GM18951 (cell line): ENCODE data around the gene BNC2.

ENCODE experiments used
- POLR2A ChIP-seq: IDR thresholded peaks from 4 replicates; pipeline ENCODE4 v1.6.1; 2011; ENCODE audit warnings: mild to moderate bottlenecking; ENCODE audit not compliant: insufficient read length, insufficient read depth; ENCODE audit errors: extremely low read depth
- in situ Hi-C: fragments of 300-500 bp; cut with MboI; formaldehyde crosslinking; loops from one replicate; pipeline ENCODE4 v1.12.0; 2022; ENCODE audit warnings: low sequenced_read_pairs, mixed read lengths, inconsistent platforms; ENCODE audit not compliant: unreplicated experiment

The BNC2 gene

DNA sequence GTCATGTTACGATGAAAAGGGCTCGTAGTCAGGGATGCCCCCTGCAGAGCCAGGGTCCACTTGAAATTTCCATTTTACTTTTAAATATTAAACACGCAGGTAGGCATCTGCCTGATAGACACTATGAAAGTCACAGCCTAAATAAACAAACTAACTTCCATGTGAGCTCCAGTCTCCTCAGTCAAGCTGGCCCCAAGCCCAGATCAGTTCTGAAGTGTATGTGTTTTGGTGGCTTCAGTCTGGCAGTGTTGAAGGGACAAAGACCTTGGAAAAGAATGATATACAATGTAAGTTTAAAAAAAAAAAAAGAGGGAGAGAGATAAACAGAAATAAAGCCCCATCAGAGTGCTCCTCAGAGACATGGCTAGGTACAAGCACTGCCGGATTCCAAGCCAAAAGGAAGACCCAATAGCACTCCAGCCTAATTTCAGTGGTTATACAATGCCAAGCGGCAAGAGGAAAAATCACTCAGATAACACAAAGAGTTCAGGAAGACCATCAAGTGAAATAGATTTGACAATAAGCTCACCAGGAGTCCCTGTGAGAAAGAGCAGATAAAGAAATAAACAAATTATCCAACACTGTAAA lies 181.0 kb downstream of the BNC2 start:
- no peak for TF ChIP-seq POLR2A
- in situ Hi-C loops = no loop called here

DNA sequence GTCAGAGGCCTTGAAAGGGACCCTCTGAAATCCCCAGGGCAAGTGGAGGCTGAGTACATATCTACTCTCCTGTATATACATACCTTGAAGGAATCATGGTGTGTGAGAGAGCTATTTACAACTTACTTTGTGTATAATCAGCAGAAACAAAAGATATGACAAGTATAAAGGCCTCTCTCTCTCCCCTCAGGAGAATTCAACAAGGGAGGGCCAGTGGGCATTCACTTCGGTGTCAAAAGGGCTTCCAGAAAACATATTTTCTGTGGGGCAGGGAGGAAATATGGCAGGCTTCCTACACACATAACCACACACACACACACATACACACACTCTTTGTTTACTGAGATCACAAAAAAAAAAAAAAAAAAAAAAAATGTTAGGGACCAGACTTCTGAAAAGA lies 181.7 kb downstream of the BNC2 start:
- in situ Hi-C loops = no loop called here
- no peak for TF ChIP-seq POLR2A

DNA sequence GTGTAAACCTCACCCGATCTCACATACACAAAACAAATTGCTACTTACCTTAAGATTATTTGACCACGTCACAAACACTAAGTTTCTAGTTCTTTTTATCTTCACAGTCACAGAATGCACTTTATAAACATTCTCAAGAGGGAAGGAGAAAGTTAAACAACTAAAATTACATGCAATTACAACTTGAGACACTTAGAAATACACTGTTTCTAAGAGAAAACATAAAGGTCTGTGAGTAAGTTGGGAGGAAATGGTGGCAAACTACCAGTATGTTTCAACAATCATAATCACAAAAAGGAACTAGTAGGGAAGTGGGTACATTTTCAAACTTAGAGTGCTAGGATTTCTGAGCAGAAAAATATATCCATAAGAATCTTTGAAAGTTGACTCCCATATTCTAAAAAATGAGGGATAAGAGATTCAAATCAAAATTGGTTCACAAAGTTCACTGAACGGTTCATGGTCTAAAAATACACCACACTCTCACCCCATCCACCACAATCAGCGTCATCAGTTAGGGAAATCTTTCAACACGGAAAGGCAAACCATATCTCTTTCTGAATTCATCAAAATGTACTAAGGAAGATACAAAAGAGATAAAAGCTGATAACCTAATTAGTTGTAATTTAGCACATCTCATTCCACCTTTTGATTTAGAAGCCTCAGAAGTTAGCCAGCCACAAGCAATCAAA lies 182.6 kb downstream of the BNC2 start:
- TF ChIP-seq POLR2A = no peak
- in situ Hi-C loops = no loop called here

DNA sequence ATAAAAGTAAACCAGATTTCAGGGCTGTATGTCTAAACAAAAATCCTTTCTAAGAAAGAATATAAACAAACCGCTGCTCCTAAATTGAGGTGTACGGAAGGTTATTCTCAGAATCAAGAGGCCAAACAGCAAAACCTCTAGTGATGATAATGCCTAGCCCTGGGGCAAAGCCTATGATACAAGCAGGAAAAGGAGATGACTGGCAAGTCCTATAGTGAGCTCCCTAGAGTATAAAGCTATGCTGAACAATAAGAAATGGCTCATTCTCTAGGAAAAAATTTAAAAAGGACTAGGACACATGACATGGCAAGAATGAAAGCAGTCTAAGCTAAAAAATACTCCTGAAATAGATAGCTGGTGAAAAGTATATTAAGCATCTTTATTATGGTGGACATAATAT lies 187.1 kb downstream of the BNC2 start:
- in situ Hi-C loops = no loop called here

DNA sequence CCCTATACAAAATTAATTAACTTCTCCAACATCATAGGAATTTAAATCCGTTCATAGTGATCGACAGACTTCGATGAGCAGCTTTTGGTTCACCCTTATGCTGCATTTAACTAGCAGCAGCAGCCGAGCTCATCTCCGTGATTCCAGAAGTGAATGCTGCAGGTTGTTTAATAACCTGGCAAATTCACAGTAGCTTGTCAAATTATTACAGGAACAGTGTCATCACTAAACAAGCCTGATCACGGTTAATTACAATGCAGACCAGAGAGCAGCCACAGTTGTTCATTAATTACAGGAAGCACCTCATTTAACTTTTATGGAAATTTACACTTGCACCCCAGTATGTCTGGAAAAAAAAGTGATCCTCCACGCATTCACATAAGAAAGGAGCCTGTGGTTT lies 188.2 kb downstream of the BNC2 start:
- no peak for TF ChIP-seq POLR2A
- in situ Hi-C loops = no loop called here

More for the DNA sequence above, 187.1 kb downstream of the BNC2 start:
- TF ChIP-seq POLR2A = no peak

DNA sequence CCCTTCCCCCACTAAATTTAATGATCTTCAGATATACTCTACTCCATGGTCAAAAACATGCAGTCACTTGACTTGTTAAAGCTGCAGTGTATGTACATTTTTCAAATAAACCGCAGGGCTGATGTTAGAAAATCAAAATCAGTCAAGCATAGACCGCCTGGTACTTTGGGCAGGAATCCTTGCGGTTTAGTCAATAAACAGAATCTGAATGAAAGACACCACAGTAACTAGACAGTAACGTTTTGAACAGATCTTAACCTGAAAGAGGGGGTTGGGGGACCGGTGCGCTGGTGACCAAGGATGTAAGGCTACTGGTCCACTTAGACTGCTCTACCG lies 188.8 kb downstream of the BNC2 start:
- in situ Hi-C loops = no loop called here
- no peak for TF ChIP-seq POLR2A

DNA sequence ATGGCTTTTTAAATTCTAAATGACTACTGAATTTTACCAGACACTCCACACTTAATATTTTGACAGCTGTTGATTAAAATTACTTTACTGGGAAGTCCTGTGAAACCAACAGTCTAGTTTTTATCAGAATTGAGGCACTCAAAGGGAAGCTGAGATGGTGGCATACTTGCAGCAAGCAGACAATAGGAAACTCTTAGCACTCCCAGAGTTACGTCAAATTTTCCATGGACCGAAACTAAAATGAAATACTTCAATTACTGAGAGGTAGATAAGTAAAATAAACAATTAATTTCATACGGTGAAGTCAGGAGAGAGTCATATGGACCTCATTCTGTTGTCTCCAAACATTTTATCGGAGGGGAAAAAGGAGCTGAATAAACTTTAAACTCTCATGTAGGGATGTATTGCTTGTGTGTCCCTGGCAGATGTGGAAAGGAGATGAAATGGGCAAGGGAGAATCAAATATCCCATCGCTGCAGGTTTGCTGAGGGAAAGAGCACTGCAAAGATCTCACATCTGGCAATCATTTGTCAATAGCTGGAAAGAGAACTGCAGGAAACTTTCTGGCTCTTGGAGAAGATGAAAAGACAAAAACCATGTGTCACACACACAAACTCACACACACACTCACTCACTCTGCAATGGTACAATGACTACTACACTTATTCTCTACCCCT lies 189.4 kb downstream of the BNC2 start:
- no peak for TF ChIP-seq POLR2A
- in situ Hi-C loops = no loop called here

DNA sequence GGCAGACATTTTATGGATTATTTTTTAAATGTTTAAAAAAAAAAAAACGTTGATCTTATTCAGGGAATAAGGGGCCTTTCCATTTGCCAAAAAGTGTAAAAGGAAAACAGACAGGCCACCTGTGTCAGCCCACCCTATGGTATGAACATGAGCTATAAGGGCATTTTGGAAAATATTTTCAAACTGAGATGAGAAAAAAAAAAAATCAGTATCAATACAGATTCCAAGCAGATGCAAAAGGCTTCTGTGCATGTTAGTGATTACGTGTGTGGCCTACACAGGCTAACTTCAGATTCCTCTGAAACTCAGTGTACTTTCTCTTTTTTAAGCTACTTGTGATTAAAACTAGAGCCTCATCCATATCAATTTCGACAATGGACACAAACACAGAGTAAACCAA lies 189.9 kb downstream of the BNC2 start:
- TF ChIP-seq POLR2A = no peak

DNA sequence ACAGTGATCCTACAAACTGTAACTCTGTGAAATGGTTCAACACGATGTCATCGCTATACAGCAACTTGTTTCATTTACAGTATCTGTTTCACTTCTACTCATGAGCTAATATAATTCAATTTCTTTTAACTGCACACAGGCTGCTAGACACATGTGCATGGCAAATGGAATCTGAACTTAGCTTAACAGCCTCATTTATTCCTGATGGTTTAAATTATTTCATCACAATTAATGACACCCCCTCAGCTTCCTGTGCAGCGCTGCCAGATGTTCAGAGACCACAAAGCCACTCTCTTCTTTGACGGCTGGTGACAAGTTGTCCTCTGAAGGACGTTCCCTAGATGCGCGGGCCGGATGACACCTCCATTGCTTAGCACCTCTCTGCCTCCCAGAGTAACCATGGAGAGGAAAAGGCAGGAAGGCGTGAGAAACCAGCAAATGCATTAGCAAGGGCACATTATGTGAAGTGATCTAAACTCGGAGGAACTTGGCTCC lies 191.1 kb downstream of the BNC2 start:
- in situ Hi-C loops = no loop called here
- no peak for TF ChIP-seq POLR2A

More for the DNA sequence above, 189.9 kb downstream of the BNC2 start:
- in situ Hi-C loops = no loop called here

DNA sequence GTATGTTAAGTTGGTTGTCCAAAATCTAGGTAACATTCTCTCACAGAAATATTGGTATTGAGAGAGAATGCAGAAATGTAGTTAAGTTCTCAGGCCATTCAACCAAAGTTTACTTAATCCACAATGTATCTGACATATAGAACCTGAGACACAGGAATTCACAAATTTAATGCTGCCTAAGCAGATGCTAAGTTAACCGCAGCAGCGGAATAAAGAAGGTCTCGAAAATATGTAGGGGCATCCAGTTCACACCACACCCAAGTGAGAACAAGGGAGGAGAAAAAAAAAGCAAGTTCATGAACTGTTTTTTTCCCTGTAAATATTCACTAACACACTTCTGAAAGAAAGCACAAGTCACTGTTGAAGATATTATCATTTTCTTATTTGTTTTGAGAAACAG lies 194.0 kb downstream of the BNC2 start:
- TF ChIP-seq POLR2A = no peak
- in situ Hi-C loops = no loop called here

DNA sequence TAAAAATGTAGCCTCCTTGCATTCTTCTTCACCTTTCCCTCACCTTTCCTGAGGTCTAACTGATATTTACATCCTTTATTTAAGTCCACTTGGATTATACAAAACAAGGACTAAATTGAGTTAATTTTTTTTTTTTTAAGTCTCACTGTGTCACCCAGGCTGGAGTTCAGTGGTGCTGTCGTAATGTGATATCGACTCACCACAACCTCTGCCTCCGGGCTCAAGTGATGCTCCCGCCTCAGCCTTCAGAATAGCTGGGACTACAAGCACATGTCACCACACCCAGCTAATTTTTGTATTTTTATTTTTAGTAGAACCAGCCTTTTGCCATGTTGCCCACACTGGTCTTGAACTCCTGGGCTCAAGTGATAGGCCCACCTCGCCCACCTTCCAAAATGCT lies 195.3 kb downstream of the BNC2 start:
- no peak for TF ChIP-seq POLR2A
- in situ Hi-C loops = no loop called here

DNA sequence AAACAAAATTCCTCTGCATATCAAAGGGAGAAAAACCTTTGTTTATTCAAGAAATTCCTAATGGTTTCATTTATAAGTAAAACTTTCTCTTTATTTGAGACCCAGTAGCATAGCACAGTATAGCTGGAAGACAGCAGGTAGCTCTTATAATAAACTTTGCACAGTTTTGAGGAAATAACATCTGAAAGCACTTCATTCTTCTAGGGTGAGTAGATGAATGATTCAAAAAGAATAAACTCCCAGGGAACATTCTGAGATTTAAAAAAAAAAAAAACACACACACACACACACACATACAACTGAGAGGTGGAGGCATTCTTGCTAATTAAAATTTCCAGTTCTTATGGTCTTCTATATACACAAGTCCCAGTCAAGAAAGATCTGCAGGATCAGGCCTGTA lies 197.3 kb downstream of the BNC2 start:
- in situ Hi-C loops = no loop called here
- no peak for TF ChIP-seq POLR2A

DNA sequence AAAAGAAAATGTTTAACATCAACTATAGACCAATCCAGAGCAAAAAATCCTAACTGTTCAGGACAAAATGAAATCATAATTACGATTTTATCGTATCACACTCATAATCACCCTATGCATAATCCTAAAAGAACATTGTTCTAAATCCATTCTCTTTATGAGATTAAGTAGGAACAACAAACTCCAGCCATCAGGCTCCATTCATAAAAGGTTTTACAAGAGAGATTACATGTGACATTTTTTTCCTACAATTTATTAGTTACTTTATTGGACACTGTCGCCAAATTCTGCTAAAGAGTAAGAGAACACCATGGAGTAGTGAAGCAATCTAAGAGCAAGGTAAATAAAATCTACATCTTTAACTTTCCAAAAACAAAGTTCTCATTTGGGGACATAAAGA lies 198.0 kb downstream of the BNC2 start:
- in situ Hi-C loops = no loop called here
- TF ChIP-seq POLR2A = no peak

DNA sequence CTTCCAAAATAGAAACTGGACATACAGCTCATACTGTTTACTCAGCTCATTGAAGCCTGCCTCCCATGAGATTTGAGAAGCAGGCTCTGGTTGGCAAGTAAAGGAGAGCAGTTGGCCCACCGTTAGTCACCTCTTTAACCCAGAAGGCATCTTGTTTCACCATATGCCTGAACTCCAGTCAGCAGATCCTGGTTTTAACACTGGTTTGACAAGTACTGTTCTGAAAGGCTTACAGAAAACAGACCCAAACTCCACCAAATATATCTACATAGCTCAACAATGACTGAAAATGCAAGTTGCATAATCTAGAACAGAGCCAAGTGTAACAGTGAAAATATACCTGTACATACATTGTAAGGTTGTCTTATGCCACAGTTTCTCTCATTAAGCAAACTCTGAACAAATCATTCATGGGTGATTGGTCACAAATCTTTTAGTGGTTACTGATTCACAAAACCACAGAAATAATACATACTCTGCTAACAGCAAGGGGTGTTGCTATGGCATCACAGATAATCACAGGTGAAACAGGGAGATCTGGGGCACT lies 198.8 kb downstream of the BNC2 start:
- in situ Hi-C loops = no loop called here
- TF ChIP-seq POLR2A = no peak

DNA sequence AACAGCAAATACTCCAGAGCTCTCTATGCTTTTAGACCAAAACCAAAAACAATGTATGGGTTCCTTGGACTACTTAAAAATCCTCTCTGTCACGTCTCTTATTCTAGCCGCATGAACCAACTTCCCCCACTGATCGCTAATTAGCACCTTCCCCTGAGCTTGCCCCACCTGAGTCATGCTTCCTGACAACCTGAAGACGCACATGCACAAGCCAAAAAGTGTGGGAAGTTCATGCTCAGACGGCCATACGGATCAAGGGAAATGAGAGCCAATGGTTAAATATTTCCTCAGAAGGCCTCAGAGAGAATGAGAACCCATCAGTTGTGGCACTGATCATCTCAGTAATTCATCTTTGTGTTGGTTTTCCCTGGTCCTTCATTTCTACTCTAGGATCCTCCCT lies 199.7 kb downstream of the BNC2 start:
- TF ChIP-seq POLR2A = no peak
- in situ Hi-C loops = no loop called here
